SU-DHL-6 (cell line): ENCODE measurements around the gene MAP3K4.

Source experiments
- EZH2phosphoT487 ChIP-seq: fragments of 200-600 bp; sonication (generic), shearing (Covaris generic); conservative IDR thresholded peaks from 2 replicates; pipeline ENCODE4 v1.6.1; 2018; ENCODE audit warnings: mild to moderate bottlenecking, antibody characterized with exemption, low read length, moderate library complexity, mixed read lengths
- TF ChIP-seq, protein P1 (sequence below): fragments of 200-600 bp; sonication (generic); IDR thresholded peaks from one replicate; pipeline ENCODE4 v1.5.1; 2017; ENCODE audit warnings: antibody characterized with exemption, mild to moderate bottlenecking, low read length, moderate library complexity; ENCODE audit not compliant: insufficient read depth, poor library complexity, severe bottlenecking

DNA sequence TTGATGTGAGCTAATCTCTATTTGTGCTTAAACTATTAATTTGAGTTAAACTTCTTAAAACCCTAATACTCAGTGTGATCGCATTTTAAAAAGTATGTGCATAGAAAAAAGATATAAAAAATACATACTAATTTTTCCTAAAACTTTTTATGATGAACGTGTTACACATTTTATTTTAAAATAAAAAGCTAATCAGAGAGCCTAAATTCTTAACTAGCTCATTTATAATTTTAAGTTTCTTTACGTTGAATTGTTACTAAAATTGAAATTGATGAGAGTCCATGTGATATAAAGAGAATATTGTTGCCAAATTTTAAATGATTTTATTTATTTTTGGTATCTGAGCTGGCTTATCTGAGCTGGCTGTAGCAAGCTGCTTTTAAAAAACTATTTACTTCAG, 6.6 kb downstream of the MAP3K4 start:
- TF ChIP-seq, protein P1, sequence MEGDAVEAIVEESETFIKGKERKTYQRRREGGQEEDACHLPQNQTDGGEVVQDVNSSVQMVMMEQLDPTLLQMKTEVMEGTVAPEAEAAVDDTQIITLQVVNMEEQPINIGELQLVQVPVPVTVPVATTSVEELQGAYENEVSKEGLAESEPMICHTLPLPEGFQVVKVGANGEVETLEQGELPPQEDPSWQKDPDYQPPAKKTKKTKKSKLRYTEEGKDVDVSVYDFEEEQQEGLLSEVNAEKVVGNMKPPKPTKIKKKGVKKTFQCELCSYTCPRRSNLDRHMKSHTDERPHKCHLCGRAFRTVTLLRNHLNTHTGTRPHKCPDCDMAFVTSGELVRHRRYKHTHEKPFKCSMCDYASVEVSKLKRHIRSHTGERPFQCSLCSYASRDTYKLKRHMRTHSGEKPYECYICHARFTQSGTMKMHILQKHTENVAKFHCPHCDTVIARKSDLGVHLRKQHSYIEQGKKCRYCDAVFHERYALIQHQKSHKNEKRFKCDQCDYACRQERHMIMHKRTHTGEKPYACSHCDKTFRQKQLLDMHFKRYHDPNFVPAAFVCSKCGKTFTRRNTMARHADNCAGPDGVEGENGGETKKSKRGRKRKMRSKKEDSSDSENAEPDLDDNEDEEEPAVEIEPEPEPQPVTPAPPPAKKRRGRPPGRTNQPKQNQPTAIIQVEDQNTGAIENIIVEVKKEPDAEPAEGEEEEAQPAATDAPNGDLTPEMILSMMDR = no peak
- TF ChIP-seq EZH2phosphoT487 = no peak
